Activated T-cell treated with anti-CD3 and anti-CD28 coated beads for 24 hours (primary cell): Measurements from ENCODE around the gene TMEM168.
"Not testable (repeated sequence)": the region's sequence is repeated elsewhere in the genome, so short reads cannot be mapped to it uniquely, and the experiment has no call there.

ENCODE experiments used
- DNase-seq: peaks from one replicate; pipeline ENCODE4 v3.0.0-alpha.2; 2020; ENCODE audit warnings: low read depth

Gene TMEM168

GRCh38 chr7:112789817-112790585, at the start of gene TMEM168:
Gene TMEM168 (minus strand): TSS chr7:112790393. CDS start chr7:112784825, 5,568 bp downstream.
- DNase-seq: peak; percentile 83

- DNase-seq: not testable (repeated sequence)
Measured at GRCh38 chr7:112835928-112836327, 45.7 kb upstream of the TMEM168 start.

GRCh38 chr7:112833082-112833481, 42.9 kb upstream of the TMEM168 start:
- DNase-seq: no peak

- DNase-seq: no peak
Measured at GRCh38 chr7:112830769-112831168, 40.6 kb upstream of the TMEM168 start.

- no peak for DNase-seq
Measured at GRCh38 chr7:112828696-112829095, 38.5 kb upstream of the TMEM168 start.

GRCh38 chr7:112821345-112821744, 31.2 kb upstream of the TMEM168 start:
- no peak for DNase-seq

GRCh38 chr7:112819536-112819935, 29.3 kb upstream of the TMEM168 start:
- DNase-seq: no peak

DNA sequence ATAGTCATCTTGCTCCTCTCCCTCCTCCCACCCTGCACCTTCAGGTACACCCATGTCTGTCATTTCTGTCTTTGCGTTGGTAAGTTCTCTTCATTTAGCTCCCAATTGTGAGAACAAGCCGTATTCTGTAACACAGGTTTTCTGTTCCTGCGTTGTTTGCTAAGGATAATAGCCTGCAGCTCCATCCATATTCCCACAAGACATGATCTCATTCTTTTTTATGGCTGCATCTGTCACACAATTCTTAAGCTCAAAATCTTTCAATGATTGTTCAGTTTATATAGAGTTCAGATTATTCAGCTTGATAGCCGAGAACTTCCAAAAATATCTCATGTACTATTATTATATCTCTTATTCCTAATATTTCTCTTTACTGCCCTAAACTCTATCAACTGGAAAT, 16.0 kb upstream of the TMEM168 start:
- DNase-seq: no peak

DNA sequence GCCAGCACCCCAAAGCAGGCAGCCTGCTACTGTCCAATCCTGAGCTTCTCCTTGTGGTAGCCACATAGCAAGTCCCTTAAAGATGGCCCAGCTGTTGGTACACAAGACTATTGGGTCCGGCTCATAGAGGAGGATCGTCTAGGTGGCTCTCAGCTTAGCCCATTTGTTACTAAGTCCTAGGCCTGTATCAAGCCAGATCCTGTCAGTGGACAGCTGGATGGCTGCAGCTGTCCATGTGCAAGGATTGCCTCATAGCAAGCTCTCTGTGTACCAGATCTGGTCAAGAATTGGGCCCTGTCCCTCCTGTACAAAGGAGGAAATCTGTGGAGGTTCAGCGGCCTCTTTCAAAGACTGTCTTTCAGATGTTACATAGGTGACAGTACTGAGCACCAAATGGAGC, 12.2 kb upstream of the TMEM168 start:
- no peak for DNase-seq

DNA sequence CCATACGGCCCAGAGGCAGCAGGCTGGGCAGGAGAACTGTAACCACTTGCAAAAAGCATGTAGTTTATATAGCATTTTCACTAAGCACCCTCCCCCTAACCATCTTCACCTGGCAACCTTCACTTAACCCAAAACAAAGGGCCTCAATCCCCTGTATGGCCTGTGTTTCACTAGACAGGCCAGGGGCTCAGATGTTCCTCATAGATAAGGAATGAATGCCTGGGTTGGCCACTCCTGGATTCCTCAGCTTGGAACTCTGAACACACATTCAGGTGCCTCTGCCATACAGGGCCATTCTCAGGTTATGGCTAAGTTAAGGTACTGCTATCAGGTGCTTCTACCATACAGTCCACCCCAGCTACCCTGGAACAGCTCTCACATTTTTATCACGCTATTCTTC, 10.3 kb upstream of the TMEM168 start:
- DNase-seq: no peak

DNA sequence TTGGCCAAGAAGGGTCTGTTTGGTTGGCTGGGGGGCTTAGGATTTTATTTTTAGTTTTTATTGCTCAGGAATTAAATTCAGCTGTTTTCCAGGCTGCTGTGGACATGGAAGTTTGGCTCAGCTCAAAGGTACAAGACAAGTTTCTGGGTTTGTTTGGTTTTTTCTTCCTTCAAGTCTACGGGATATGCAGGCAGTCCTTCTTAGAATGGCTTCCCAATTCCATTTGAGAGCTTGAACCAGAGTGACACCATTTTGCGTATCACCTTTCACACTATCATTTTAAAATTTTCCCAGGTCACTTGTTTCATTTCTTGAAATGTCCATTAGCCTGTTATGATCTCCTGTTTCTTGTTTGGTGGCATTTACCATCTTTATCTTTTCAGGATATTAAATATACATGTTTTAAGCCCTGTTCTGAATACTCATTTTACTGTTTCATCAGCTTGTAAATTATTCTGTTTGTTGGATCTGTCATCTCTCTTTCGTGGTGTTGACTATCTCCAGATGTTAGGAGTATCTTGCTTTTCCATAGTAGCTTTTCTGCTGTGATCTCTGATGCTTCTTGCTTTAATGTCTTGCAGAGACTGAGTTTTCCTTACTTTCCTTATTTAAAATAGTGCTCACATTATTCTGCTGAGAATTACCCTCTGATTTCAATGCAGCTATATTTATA, 9.4 kb upstream of the TMEM168 start:
- DNase-seq: no peak

DNA sequence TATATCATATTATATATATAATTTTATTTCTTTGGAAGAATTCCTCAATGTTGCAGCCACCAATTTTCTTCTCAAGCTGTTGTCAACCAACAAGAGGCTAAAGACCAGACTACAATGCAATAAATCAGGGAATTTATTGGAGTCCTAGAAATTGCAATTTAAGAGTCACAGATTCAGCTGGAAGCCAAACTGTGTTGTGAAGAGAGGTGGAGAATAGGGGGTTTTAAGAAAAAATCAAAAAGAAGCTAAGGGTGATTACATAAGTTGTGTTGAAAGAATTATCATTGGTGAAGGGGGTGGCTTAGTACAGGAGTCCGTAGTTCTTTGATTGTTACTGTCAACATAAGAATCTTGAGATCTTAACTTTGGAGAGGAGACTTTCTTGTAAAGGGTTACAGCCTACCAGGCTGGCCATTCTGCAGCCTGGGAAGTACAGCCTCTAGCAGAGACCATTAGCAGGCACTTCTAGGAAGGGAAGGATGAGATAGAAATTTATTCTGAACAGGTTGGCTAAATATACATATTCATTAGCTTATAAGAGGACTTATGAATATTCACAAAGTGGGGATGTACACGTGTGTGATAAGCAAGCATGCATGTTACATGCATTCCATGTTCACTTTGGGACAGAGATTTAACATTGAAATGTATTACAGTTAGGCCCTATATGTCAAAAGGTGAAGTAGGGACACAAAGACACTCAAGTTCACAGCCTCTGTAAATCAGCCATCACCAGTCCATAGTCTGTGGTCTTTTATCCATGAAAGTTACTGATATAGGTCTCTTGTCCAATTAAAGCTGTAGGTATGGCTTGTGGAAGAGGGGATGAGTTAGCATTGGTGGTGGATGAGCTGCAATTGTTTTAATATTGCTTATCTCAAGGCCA, 8.3 kb upstream of the TMEM168 start:
- no peak for DNase-seq

DNA sequence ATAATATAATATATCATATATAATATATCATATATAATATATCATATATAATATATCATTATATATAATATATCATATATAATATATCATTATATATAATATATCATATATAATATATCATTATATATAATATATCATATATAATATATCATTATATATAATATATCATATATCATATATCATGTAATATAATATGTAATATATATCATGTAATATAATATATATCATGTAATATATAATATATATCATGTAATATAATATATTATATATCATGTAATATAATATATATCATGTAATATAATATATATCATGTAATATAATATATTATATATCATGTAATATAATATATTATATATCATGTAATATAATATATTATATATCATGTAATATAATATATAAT, 6.4 kb upstream of the TMEM168 start:
- not testable (repeated sequence) for DNase-seq

- no peak for DNase-seq
Measured at GRCh38 chr7:112792441-112792840, 2.2 kb upstream of the TMEM168 start.

GRCh38 chr7:112791465-112792168, 1.4 kb upstream of the TMEM168 start:
- DNase-seq: no peak

GRCh38 chr7:112790586-112791003, 402 bp upstream of the TMEM168 start:
- no peak for DNase-seq

- DNase-seq: no peak
Measured at GRCh38 chr7:112789453-112789816, 758 bp downstream of the TMEM168 start.

GRCh38 chr7:112788778-112789343, 1.3 kb downstream of the TMEM168 start:
- no peak for DNase-seq

DNA sequence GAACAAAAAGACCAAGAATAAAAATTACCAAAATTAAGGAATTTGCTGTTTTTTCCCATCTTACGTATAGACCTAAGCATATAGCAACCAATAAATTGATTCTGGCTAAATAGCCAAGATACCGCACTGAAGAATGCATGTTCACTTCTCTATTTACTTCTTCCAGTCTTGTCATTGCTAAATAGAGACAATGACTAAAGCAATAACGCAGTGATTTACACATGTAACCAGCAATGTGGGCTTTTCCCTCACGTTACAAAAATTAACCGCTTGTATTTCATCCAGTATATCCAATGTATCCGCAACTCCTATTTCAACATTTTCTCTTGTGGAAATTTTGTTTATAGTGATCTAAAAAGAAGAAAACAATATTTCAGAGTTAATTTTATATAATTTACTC, 5.6 kb downstream of the TMEM168 start:
- DNase-seq: no peak

DNA sequence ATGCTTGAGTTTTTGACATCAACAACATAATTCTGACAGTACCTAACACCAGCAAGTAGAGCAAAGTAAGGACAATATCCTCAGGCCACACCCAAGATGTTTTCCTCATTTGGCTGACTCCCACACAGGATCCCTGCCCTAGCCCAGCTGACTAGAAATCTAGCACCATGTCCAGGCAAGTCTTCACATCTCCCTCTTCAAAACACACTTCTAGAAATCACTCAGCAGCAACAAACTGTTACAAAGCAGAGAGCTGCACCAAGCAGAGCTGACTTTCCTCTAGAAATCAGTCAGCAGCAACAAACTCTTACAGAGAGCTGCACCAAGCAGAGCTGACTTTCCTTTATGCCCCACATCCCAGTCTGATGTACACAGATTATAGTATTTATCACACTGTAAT, 7.7 kb downstream of the TMEM168 start:
- no peak for DNase-seq

GRCh38 chr7:112781558-112781957, 8.6 kb downstream of the TMEM168 start:
- no peak for DNase-seq

DNA sequence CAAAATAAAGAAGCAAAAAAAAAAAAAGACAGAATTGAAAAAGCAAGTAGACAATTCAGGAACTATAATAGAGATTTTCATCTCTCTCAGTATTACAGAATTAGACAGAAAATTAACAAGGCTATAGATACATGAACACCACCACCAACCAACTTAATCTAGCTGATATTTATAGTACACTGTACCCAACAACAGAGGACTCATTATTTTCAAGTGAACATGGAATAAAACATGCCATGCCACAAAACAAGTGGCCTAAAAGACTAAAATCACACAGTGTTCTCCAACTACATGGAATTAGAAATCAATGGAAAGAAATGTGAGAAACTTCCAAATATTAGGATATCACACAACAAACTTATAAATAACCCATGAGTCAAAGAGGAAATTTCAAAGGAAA, 9.1 kb downstream of the TMEM168 start:
- DNase-seq: no peak
